DMS 273 (cell line): ENCODE data around the gene CPB2.

ENCODE experiments used
- DNase-seq: peaks from one replicate; lab custom pipeline; 2025; ENCODE audit not compliant: unreplicated experiment; lab: John Stamatoyannopoulos, UW

The CPB2 gene

DNA sequence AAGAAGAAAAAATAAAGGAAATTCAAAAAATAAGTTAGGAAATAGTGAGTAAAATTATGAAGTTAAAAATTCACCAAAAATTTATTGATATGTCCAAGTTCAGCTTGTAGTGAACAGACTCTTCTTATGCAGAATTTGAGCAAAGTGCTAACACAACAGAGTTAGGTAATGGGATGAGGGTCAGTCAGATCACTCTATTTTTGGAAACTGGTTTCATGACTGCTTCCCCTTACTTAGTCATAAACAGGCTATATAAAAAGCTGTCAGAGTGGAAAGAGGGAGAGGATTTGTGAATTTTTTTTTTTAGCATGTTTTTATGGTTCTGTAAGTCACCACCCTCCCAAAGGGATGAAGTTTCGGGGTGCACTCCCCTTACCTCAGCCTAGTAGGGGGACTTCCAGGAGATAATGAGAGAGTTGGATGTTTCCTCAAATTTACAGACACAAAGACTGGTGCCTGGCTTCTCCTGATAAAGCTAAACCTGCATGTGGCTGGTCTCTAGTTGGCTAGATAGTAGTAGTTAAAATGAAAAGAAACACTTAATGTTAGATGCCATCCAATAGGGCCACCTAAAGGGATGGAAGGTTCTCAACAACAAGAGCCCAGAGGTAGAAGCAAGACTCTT is 4.5 kb downstream of the CPB2 start:
- no peak for DNase-seq

DNA sequence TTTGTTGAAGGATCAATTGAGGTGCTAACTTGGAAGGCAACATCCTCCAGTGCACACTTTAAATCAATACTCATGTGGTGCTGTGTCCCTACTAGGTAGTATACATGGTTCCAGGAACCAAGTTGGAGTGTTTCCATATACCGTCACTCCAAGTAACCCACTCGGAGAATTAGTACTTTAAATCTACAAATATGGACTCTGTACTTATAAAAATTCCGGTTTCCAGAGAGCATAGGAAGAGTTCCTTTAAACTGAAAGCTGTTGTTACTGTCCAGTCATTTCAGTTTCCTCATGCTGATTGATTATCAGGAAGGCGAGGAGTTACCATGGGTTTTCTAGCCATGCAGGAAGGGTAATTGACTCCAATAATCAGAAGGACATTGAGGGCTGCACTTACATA is 7.2 kb downstream of the CPB2 start:
- DNase-seq, result no peak

DNA sequence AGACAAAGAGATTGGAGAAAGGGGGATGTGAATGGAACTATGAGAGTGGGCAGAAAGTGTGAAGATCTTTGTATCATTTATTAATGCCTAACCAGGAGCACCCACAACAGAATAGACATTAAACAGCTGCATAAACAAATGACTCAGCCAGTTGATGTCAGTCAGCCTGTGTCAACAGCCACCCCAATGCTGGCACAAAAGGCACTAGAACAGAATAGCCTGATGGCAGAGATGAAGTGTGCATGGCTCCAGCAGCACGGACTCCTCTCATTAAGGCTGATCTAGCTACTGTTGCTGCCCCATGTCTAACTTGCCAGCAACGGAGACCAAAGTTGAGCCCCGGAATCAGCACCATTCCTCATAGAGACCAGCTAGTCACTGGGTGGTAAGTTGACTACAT is 7.8 kb downstream of the CPB2 start:
- DNase-seq, result no peak

DNA sequence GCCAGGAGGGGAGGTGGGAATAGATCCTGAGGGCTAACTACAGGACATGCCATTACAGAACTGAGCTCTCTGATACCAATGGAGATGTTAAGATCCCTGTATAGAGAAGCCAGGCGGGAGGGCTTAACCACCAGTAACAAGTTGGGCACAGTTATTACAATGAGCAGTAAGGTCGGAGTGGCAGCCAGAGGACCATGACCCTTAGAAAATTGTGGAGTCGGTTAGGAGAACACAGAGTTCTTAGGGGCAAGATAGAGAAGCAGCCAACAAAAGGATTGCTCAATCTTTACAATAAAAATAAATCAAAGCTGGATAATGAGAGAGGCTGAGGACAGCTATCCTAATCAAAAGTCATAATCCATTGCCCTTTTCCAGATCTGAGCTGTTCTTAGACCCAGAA is 10.4 kb downstream of the CPB2 start:
- DNase-seq, result no peak

DNA sequence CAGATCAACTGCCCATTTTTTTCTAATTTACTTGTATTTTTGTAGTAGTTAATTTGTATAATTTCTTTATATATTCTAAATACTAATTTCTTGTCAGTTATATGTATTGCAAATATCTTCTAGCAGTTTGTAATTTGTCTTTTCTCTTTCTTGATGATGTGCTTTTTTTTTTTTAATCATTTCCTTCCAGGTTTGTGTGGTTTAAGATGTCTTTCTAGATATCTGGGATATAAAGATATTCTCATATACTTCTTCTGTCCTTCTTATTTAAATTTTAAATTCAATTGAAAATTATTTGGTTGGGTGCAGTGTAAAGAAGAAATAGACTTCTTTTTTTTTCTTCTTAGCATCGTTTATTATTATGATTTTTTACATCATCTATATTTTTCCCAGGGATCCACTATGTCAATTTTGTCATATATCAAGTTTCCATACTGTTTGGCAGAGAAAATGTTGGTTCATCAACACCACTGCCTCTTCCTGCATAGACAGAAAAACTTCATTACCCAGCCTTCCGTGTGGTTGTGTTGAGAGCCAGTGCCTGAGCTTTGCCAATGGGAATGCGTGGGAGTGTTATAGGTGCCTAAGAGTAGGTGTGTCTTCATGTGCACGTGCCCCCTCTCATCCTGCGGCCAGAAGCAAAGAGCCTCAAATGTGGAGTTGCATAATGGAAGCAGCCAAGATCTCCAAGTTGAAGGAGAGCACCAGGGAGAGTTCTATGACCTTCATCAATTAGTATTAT is 15.8 kb downstream of the CPB2 start:
- DNase-seq, result no peak

DNA sequence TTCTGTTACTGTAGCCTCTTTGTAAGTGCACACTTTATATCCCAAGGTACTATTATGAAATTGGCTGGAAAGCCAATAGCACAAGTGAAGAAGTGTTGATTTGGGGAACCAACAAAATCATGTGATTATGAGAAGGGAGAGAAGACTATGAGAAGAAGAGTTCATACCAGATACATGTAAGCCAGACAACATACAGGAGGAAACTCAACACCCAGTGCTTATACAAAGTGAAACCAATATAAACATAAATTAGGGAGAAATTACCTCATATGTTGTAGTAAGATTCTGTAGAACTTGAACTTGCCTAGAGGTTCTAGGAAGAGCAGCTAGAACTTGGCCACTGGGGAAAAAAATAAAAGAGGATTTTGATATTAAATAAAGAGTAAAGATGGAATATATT is 17.4 kb downstream of the CPB2 start:
- no peak for DNase-seq

DNA sequence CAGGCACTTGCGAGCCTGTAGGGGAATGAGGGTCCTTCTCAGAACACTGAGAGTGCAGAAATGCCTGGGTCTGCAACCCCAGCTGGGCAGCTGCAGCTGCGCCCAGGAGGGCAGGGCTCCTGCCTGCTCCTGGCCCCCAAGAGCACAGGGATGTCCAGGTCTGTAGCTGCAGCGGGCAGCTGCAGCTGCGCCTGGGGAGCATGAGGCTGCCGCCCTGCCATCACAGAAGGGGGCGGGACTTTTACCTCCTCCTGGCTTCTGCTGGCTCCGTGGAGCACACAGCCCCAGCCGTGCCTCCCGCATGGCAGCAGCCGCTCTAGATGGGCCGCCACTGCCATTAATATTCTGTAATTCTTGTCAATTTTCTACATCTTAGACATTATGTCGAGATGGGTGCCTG is 17.8 kb downstream of the CPB2 start:
- no peak for DNase-seq

DNA sequence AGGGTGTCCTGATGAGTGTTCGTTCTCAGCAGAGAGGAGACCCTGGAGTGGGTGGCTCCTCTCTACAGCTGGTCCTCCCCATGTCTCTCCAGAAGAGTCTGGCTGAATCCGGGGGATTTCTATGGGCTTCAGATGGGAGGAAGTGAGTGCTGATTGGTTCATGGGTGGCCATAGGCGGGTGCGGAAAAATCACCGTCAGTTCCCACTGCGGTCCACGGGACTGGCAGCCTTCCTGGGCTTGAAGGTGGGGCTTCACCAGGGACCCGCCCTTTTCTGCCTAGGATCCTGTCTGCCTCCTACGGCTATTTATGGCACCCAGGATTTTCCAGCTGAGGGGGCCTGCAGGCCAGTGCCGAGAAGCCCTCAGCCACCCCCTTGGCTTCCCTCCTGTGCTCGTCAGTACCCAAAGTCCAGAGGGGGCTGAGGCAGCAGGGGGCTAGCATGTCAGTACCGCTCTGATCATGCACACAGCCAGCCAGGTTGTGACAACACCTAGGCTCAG is 18.4 kb downstream of the CPB2 start:
- no peak for DNase-seq

DNA sequence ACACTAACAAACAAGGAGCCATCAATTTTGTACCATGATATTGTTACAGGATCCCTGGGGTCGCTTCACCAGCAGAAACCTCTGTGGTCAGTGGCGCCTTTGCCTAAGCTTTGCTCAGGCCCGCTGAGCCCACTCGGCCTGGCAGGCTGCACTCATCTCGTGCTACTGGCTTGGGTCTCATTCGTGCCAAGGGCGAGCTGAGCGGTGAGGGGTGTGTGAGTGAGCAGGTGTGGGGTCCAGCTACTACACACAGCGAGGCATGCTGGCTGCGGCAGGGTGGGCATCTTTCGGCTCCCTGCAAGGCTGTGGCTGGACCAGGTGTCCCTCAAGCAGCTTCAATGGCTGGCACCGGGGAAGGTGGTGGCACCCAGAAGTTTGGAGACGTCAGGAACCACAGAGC is 19.1 kb downstream of the CPB2 start:
- no peak for DNase-seq

DNA sequence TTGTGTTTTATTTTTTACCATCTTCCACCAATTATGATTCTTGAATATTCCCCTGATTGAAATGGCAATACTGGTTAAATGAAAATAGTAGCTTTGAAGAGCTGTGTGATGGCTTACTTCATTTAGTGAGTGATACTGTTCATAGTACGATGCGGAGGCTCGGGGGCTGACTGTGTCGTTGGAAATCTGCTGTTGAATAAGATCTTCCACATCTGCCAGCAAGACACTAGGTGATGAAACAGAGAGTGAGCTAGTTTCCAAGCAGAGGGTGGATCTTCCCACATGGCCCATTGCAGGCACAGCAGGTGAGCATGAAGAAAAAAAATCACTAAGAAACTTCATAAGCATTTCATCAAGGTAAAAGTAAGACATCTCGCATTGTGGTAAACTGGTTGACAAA is 22.5 kb downstream of the CPB2 start:
- DNase-seq, result no peak

DNA sequence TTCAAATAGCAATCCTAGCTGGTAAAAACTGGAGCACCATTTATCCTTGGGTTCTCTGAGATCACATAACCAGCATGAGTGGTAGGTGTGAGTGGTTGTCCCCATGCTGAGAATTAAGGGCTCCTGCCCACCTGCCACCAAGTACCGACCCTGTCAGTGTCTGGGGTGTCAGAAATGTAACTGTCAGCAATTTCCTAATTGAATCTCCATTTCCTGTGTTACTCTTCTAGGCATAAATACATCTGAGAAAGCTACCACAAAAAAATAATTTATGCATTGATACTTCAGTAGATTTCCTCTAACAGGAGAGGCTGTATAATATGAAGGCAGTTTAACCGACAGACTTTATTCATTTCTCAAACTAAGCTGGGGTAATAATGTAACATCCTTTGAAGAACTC is 25.1 kb downstream of the CPB2 start:
- DNase-seq, result no peak

DNA sequence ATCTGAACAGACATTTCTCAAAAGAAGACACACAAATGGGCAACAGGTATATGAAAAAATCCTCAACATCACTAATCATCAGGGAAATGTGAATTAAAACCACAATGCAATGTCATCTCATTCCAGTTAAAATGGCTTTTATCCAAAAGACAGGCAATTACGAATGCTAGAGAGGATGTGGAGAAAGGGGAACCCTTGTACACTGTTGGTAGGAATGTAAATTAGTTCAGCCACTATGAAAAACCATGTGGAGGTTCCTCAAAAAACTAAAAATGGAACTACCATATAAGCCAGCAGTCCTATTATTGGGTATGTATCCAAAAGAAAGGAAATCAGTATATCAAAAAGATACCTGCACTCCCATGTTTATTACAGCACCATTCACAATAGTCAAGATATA is 27.6 kb downstream of the CPB2 start:
- DNase-seq, result no peak

DNA sequence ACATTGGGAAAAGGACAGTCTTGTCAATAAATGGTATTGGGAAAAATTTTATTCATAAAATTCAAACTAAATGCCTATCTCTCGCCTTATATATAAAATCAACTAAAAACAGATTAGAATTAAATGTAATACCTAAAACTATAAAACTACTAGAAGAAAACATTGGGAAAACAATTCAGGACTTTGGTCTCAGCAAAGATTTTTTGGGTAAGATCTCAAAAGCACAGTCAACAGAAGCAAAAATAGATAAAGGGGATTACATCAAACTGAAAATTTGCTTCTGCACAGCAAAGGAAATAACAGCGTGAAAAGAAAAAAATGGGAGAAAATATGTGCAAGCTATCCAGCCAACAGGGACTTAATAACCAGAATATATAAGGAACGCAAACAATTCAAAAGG is 28.0 kb downstream of the CPB2 start:
- DNase-seq, result no peak

DNA sequence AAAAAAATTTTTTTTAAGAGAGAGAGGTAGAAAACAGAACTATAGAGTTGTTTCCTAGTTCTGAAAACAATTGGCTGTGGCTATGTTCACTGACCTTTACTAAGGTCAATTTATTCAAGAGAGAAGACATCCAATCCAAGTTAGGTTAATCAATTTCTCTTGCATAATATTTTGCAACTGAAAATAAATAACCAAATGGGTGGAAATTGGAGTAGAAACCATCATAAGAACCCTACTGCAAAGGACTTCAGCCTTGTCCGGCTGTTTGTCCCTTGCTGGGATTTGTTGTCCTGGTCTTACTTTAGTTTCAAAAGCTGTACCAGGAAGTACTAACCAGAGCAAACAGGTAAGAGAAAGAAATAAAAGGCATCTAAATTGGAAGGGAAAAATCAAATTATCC is 29.0 kb downstream of the CPB2 start:
- DNase-seq, result no peak

DNA sequence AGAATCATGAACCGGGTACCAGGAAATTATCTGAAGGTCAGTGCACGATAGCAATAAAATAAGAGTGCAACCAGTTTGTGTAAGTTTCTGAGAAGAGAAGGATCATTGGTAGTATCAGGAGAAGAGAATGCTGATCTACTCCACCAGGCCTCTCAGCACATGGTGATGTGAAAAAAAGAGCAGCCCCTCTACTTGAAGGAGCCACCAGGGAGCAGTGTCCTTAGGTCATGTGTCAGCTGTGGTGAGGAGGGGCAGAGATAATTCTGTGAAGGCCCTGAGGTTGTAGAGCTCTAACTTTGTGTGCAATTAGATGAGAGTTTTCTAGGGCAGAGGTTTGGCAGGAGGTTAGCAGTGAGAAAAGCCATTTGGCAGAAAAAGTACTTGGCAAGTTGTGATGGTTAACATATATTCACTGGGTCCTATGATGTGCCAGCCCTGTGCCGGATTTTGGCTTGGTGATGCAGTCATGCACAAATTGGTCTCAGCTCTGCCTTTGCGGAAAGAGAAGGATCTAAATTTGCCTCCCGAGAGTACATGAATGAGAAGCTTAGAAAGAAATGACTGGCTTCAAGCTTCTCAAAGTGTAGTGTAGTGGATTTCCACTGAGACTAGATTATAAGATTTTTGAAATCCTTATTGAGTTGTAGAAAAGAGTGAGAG is 33.1 kb downstream of the CPB2 start:
- no peak for DNase-seq

DNA sequence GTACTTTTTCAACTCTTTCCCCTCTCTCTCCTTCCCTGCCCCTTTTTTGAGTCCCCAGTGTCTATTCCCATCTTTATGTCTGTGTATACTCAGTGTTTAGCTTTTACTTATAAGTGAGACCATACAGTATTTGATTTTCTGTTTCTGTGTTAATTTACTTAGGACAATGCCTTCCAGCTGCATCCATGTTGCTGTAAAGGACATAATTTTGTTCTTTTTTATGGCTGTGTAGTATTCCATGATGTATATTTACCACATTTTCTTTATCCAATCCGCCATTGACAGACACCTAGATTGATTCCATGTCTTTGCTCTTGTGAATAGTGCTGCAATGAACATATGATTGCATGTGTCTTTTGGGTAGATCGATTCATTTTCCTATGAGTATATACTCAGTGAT is 41.5 kb downstream of the CPB2 start:
- DNase-seq, result no peak

DNA sequence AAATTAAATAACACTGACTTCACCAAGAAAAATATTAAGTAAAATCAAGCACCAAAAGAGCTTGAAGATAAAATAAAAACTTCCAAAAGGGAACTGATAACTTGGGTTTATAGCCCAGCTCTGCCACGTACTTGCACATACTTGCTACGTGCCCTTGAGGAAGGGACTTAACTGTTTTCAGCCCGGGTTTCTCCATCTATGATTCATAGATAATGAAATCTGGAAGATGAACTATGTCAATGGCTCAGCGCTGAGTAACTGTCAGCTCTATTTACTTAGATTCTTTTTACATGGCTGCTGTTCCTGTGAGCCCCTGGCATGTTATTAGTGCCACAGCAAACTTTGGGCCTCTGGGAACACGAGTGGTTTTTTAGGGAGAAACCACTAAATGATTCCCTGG is 42.6 kb downstream of the CPB2 start:
- no peak for DNase-seq

DNA sequence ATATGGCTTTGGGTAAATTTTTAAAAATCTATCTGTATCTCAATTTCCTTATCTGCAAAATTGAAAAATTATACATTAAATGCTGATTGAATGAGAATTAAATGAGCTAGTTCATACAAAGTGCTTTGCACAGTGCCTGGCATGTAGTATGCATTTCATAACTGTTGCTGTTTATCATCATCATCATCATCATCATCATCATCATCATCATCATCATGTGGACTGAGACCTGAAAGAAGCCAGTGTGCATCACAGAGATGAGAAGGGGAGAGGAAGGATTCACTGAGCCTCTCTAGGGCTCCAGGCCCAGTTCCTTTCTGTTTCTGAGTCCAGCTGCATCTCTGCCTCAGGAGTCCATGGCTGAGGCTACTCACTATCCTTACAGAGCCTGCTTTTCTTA is 45.4 kb downstream of the CPB2 start:
- DNase-seq, result no peak

DNA sequence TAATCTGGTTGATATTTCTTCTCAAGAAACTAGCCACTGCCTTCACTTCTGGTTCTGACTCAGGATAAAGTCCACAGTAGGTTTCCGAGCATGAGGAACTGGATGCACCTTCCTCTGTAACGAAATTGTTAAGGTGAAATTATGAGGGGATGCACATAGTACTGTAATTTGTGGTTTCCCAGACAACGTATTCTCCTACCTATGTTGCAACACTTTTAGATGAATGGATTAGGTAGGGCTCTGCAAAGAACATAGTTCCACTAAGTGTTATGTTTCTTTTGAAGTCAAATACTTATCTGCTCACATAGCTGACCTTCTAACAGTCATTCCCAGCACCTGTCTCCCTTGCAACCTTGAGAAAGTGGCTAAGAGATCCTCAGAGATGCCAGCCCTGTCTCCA is 46.6 kb downstream of the CPB2 start:
- no peak for DNase-seq

DNA sequence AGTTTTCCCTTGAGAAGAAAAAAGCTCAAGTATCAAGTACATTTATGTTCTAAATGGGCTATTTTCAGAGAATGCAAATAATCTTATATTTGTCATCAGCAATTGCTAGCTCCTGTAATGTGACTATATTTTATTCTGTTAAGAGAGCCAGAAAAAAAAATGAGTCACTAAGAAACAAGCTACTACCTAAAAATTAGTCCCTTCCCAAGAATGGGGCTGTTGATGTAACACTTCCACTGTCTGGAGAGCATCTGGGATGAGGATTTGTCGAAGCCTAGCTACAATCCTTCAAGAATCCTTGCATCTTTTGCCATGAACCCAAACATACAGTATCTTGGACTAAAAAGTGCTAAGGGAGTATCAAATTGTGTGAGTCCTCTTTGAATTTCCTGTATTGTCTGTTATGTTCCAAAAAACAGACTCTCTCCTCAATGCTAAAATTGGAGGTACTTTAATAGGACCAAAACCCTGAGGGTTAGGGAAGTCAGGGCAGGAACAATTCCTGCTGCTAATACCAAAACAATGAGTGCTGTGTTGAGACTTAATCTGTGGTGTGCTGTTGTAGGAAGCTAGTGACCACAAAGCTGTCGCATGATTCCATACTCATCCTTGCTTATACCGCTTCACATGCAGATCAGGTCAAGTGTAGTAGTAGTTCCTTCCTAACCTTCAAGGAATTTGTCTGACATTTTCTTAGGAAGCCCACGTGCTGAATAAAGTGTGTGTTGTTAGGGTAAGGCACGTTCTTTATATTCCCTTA is 47.4 kb downstream of the CPB2 start:
- no peak for DNase-seq

DNA sequence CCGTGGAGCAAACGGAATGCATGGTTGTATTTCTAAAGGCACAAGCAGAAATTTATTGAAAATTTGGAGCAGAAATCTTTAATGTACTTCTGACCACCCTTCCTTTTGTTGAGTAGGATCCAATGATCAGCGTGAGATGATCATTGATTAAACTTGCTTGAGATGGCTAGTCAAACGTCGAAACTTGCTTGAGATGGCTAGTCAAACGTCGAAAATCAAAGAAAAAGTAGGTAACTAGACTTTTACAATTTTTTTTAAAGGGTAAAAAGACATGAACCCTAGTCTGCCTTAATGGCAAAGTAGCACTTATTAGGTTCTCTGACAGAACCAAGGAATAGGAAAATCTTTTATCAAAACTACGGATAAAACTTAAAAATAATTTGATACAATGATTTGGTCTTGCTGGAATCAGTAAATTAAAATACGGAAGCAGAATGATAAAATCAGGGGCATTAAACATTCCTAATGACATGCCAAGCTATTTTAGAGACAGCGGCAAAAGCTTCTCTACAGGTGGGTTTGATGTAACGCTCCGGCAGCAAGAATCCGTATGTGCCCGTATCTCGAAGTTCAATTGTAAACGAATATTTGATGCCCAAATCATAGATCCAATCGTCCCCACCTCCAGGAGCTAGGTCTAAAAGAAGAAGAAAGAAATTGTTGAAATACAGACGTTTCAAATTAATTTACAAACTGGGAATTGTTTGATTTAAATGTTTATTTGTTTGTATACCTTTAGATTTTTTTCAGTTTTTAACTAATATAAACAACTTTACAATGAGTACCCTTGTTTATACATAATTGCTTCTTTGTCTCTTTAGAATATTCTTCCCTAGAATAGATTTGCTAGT is 51.4 kb downstream of the CPB2 start:
- no peak for DNase-seq
